IMR-90 (cell line): ENCODE results near the gene ZSCAN5B. TPM values are rescaled to one million over a fixed set of nuclear protein-coding genes. Genes with fewer than 3 reads are reported as not detected.

Experiments used
- ATAC-seq: fragments of 200-7000 bp; cut with Tn5 transposase; 2 replicates; pipeline ENCODE4 v1.9.1; 2020; ENCODE audit warnings: low read depth, mild to moderate bottlenecking, moderate library complexity
- BruUV-seq: library from RNA; stranded (reverse); fragments of 400-500 nt; replicated peaks from 2 replicates; lab custom pipeline; 2021; lab: Mats Ljungman, UMichigan
- CTCF ChIA-PET: fragments of 300-600 bp; formaldehyde crosslinking; extraction: SDS; loops from one replicate; lab custom pipeline; 2021; ENCODE audit warnings: antibody characterized with exemption; lab: Yijun Ruan, JAX
- POLR2A ChIA-PET: fragments of 300-600 bp; sonication (Branson Sonifier 250); formaldehyde crosslinking; loops from one replicate; lab custom pipeline; 2022; ENCODE audit warnings: antibody characterized with exemption; ENCODE audit not compliant: unreplicated experiment; lab: Charles Lee
- DNase-seq: peaks from one replicate; pipeline ENCODE4 v3.0.0; 2013
- H2AFZ ChIP-seq: replicated peaks from 2 replicates; pipeline ENCODE3; 2013; ENCODE audit warnings: low read length, mild to moderate bottlenecking; ENCODE audit not compliant: poor library complexity
- H2AK5ac ChIP-seq: 2 replicates; pipeline ENCODE4 v1.6.1; 2013; ENCODE audit warnings: low read depth, low read length, inconsistent platforms
- H2AK9ac ChIP-seq: replicated peaks from 2 replicates; pipeline ENCODE3; 2013; ENCODE audit warnings: mild to moderate bottlenecking, low read depth, low read length, moderate library complexity; ENCODE audit not compliant: poor library complexity
- H2BK120ac ChIP-seq: 2 replicates; pipeline ENCODE4 v1.6.1; 2013; ENCODE audit warnings: low read depth, low read length, inconsistent platforms
- H2BK15ac ChIP-seq: 3 replicates; pipeline ENCODE4 v1.6.1; 2013; ENCODE audit warnings: low read depth, low read length, inconsistent platforms
- H2BK20ac ChIP-seq: 2 replicates; pipeline ENCODE4 v1.6.1; 2013; ENCODE audit warnings: low read depth, mild to moderate bottlenecking, inconsistent platforms, low read length, moderate library complexity
- H2BK5ac ChIP-seq: 2 replicates; pipeline ENCODE4 v1.6.1; 2013; ENCODE audit warnings: mild to moderate bottlenecking, low read depth, low read length, inconsistent platforms; ENCODE audit not compliant: poor library complexity, severe bottlenecking
- H3K14ac ChIP-seq: replicated peaks from 2 replicates; pipeline ENCODE4 v1.6.1; 2013; ENCODE audit warnings: low read depth, low read length, inconsistent platforms
- H3K18ac ChIP-seq: 2 replicates; pipeline ENCODE4 v1.6.1; 2013; ENCODE audit warnings: low read depth, low read length, control low read depth
- H3K23ac ChIP-seq: 2 replicates; pipeline ENCODE4 v1.6.1; 2013; ENCODE audit warnings: low read depth, low read length, inconsistent platforms
- H3K27ac ChIP-seq: 2 replicates; pipeline ENCODE4 v1.5.1; 2013; ENCODE audit warnings: mild to moderate bottlenecking, control low read depth, low read length; ENCODE audit not compliant: insufficient read depth
- H3K27me3 ChIP-seq: 2 replicates; pipeline ENCODE4 v1.6.1; 2013; ENCODE audit warnings: low read length; ENCODE audit not compliant: control insufficient read depth, insufficient read depth
- H3K36me3 ChIP-seq: 2 replicates; pipeline ENCODE4 v1.6.1; 2013; ENCODE audit warnings: low read length, mixed read lengths; ENCODE audit not compliant: control insufficient read depth, insufficient read depth
- H3K4ac ChIP-seq: 2 replicates; pipeline ENCODE4 v1.6.1; 2013; ENCODE audit warnings: low read depth, low read length, inconsistent platforms
- H3K4me1 ChIP-seq: 2 replicates; pipeline ENCODE4 v1.6.1; 2013; ENCODE audit warnings: low read length, mixed read lengths; ENCODE audit not compliant: control insufficient read depth, insufficient read depth
- H3K4me2 ChIP-seq: 2 replicates; pipeline ENCODE4 v1.6.1; 2013; ENCODE audit warnings: low read depth, mild to moderate bottlenecking, control low read depth, low read length, moderate library complexity
- H3K4me3 ChIP-seq: 2 replicates; pipeline ENCODE4 v1.5.1; 2013; ENCODE audit warnings: low read depth, mild to moderate bottlenecking, control low read depth, low read length, moderate library complexity; ENCODE audit not compliant: insufficient read depth
- H3K56ac ChIP-seq: 2 replicates; pipeline ENCODE4 v1.6.1; 2013; ENCODE audit warnings: low read length, inconsistent platforms; ENCODE audit not compliant: insufficient read depth; ENCODE audit errors: extremely low read depth
- H3K79me1 ChIP-seq, 2 experiments: 2 replicates each; pipeline ENCODE4 v1.6.1; 2013; ENCODE audit warnings: low read length in 2 of 2, inconsistent platforms in 1 of 2, low read depth in 1 of 2
- H3K9ac ChIP-seq: 2 replicates; pipeline ENCODE4 v1.6.1; 2013; ENCODE audit warnings: low read depth, low read length, control low read depth
- H3K9me1 ChIP-seq: 2 replicates; pipeline ENCODE4 v1.6.1; 2013; ENCODE audit warnings: low read length, inconsistent platforms; ENCODE audit not compliant: insufficient read depth
- H3K9me3 ChIP-seq: 2 replicates; pipeline ENCODE4 v1.6.1; 2013; ENCODE audit warnings: low read length; ENCODE audit not compliant: control insufficient read depth, insufficient read depth
- H4K20me1 ChIP-seq: 2 replicates; pipeline ENCODE4 v1.6.1; 2013; ENCODE audit warnings: low read length, inconsistent platforms; ENCODE audit not compliant: insufficient read depth
- H4K5ac ChIP-seq: 2 replicates; pipeline ENCODE4 v1.6.1; 2013; ENCODE audit warnings: mild to moderate bottlenecking, low read depth, low read length, control low read depth
- H4K8ac ChIP-seq, 2 experiments: 2 replicates each; pipeline ENCODE4 v1.6.1; 2013; ENCODE audit warnings: low read depth in 2 of 2, low read length in 2 of 2, control low read depth in 1 of 2, inconsistent platforms in 1 of 2
- H4K91ac ChIP-seq: 2 replicates; pipeline ENCODE4 v1.6.1; 2013; ENCODE audit warnings: low read depth, low read length, inconsistent platforms; ENCODE audit not compliant: insufficient read depth
- BHLHE40 ChIP-seq: fragments of 150-350 bp; IDR thresholded peaks from 2 replicates; pipeline ENCODE4 v1.6.1; 2016; ENCODE audit warnings: mild to moderate bottlenecking, low read depth, low read length
- CEBPB ChIP-seq: IDR thresholded peaks from 2 replicates; pipeline ENCODE4 v1.6.1; 2012; ENCODE audit warnings: low read depth, low read length, improper control_type of control experiment
- CHD1 ChIP-seq: IDR thresholded peaks from 2 replicates; pipeline ENCODE4 v1.6.1; 2012; ENCODE audit warnings: low read depth, low read length, improper control_type of control experiment
- FOS ChIP-seq: fragments of 150-350 bp; IDR thresholded peaks from 2 replicates; pipeline ENCODE4 v1.6.1; 2016; ENCODE audit warnings: low read depth, low read length
- MAFK ChIP-seq: IDR thresholded peaks from 2 replicates; pipeline ENCODE4 v1.6.1; 2012; ENCODE audit warnings: low read depth, low read length, improper control_type of control experiment
- MAZ ChIP-seq: IDR thresholded peaks from 2 replicates; pipeline ENCODE4 v1.6.1; 2012; ENCODE audit warnings: low read depth, mild to moderate bottlenecking, low read length, improper control_type of control experiment, moderate library complexity, borderline replicate concordance
- MXI1 ChIP-seq: IDR thresholded peaks from 2 replicates; pipeline ENCODE4 v1.6.1; 2012; ENCODE audit warnings: low read depth, mild to moderate bottlenecking, low read length, moderate library complexity, borderline replicate concordance
- NFE2L2 ChIP-seq: fragments of 150-350 bp; IDR thresholded peaks from 2 replicates; pipeline ENCODE4 v1.6.1; 2016; ENCODE audit warnings: low read depth, mild to moderate bottlenecking, low read length
- POLR2A ChIP-seq: IDR thresholded peaks from 2 replicates; pipeline ENCODE4 v1.6.1; 2012; ENCODE audit warnings: mild to moderate bottlenecking, low read depth, low read length
- RAD21 ChIP-seq: IDR thresholded peaks from 2 replicates; pipeline ENCODE4 v1.6.1; 2012; ENCODE audit warnings: low read length, improper control_type of control experiment
- RCOR1 ChIP-seq: IDR thresholded peaks from 2 replicates; pipeline ENCODE4 v1.6.1; 2012; ENCODE audit warnings: mild to moderate bottlenecking, low read length, improper control_type of control experiment; ENCODE audit not compliant: insufficient replicate concordance
- RFX5 ChIP-seq: IDR thresholded peaks from 2 replicates; pipeline ENCODE4 v1.8.0; 2012; ENCODE audit warnings: low read depth, mild to moderate bottlenecking, low read length, moderate library complexity
- SMC3 ChIP-seq: fragments of 150-350 bp; IDR thresholded peaks from 2 replicates; pipeline ENCODE4 v1.6.1; 2016; ENCODE audit warnings: low read depth, mild to moderate bottlenecking, antibody characterized with exemption, low read length, moderate library complexity
- WGBS, 2 experiments: methylation state at CpG; one replicate each; pipeline versions ENCODE4 v1.1.5 to v1.1.7; 2013; ENCODE audit warnings: missing lambda C conversion rate in 2 of 2; ENCODE audit not compliant: insufficient read length in 1 of 2; ENCODE audit errors: extremely low coverage in 2 of 2; 5-methylcytosine and 5-hydroxymethylcytosine counted together
- dilution Hi-C: fragments of 300-500 bp; cut with HindIII; formaldehyde crosslinking; loops from one replicate; pipeline ENCODE4 v1.14.3; 2018; ENCODE audit warnings: low sequenced_read_pairs; ENCODE audit not compliant: unreplicated experiment
- in situ Hi-C: fragments of 300-500 bp; cut with MboI; formaldehyde crosslinking; loops from 3 replicates; pipeline ENCODE4 v1.14.3; 2019; ENCODE audit warnings: low sequenced_read_pairs, inconsistent platforms, mixed read lengths
- intact Hi-C: fragments of 100-400 bp; cut with micrococcal nuclease; formaldehyde crosslinking; loops from 2 replicates; pipeline ENCODE4 v1.10.0; 2022
- polyA plus RNA-seq, 3 experiments: library from polyadenylated mRNA; depleted of rRNA; stranded (reverse); fragments of >200 nt; gene quantifications; 2 replicates each; pipeline ENCODE4 v1.2.3, GENCODE V29; 2012; ENCODE audit warnings: low replicate concordance in 1 of 3
- total RNA-seq: library from RNA; depleted of rRNA; stranded (reverse); fragments of >200 nt; gene quantifications from 2 replicates; pipeline ENCODE4 v1.2.3, GENCODE V29; 2012
- TF ChIP-seq, protein P1 (sequence below): fragments of 150-350 bp; IDR thresholded peaks from 2 replicates; pipeline ENCODE4 v1.6.1; 2017; ENCODE audit warnings: mild to moderate bottlenecking, antibody characterized with exemption, low read length, low read depth
- TF ChIP-seq, protein P2 (sequence below): fragments of 150-350 bp; IDR thresholded peaks from 2 replicates; pipeline ENCODE4 v1.6.1; 2016; ENCODE audit warnings: low read depth, mild to moderate bottlenecking, low read length, moderate library complexity, borderline replicate concordance

The ZSCAN5B gene
- total and polyA plus RNA-seq, 2 of the 4 experiments (the other 2 are of a cell fraction) = not detected

DNA sequence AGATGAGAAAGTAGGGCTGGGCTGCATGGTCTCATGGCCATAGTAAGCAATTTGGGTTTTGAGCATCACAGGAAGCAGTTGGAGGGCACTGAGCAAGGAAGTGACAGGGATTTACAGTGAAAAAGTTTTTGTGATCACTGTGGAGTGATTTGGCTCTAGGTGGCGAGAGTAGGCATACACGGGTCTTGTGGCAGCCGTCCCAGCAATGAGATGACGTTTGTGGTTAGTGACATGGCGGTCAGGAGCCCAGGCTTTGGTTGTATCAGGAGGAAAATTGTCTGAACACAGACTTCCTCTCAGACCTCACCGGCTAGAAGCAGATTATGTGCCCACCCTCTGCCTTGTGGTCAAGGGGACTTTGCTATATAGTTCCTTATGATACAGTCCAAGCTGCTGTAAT lies 53.2 kb downstream of the ZSCAN5B start:
- in situ Hi-C loops (loop anchor here (25.0 kb wide), 2 partner anchors 457 to 1682 kb away; partner anchors contain the start of genes CDC42EP5, EPN1 and LENG9), intact Hi-C loops (no loop called here), dilution Hi-C loops (no loop called here)
- H2BK5ac ChIP-seq = no peak overlapping the region
- ATAC-seq (no peak), DNase-seq (no peak)
- H3K9ac ChIP-seq = no peak overlapping the region
- H3K23ac ChIP-seq = no peak overlapping the region
- peaks cover 22% of the 10 kb centered on the region for H3K9me1 ChIP-seq
- BruUV-seq = no TSS peak
- H3K4me3 ChIP-seq = no peak overlapping the region
- H2BK20ac ChIP-seq = no peak overlapping the region
- H4K20me1 ChIP-seq = peaks cover 4% of the 10 kb centered on the region; the same call in 1 of the 2 replicates
- H3K4me1 ChIP-seq = no peaks in the 10 kb centered on the region; the same call in 1 of the 2 replicates
- H2AFZ ChIP-seq = no peak overlapping the region
- H3K9me3 ChIP-seq = no peaks in the 10 kb centered on the region
- H3K79me1 ChIP-seq = peaks cover 18 to 40% of the 10 kb centered on the region in 2 experiments
- TF ChIP-seq POLR2A (no peak), MAZ (no peak), BHLHE40 (no peak), MAFK (no peak), RCOR1 (no peak), FOS (no peak), RAD21 (no peak), NFE2L2 (no peak), CHD1 (no peak), MXI1 (no peak), SMC3 (no peak), RFX5 (no peak), CEBPB (no peak)
- TF ChIP-seq, protein P1, sequence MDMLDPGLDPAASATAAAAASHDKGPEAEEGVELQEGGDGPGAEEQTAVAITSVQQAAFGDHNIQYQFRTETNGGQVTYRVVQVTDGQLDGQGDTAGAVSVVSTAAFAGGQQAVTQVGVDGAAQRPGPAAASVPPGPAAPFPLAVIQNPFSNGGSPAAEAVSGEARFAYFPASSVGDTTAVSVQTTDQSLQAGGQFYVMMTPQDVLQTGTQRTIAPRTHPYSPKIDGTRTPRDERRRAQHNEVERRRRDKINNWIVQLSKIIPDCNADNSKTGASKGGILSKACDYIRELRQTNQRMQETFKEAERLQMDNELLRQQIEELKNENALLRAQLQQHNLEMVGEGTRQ = no peak
- TF ChIP-seq, protein P2, sequence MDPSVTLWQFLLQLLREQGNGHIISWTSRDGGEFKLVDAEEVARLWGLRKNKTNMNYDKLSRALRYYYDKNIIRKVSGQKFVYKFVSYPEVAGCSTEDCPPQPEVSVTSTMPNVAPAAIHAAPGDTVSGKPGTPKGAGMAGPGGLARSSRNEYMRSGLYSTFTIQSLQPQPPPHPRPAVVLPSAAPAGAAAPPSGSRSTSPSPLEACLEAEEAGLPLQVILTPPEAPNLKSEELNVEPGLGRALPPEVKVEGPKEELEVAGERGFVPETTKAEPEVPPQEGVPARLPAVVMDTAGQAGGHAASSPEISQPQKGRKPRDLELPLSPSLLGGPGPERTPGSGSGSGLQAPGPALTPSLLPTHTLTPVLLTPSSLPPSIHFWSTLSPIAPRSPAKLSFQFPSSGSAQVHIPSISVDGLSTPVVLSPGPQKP = no peak
- H2AK9ac ChIP-seq = no peak overlapping the region
- H3K56ac ChIP-seq = no peak overlapping the region
- no peak overlapping the region for H4K5ac ChIP-seq
- POLR2A ChIA-PET = no interaction called here
- no peak overlapping the region for H4K8ac ChIP-seq
- H3K27me3 ChIP-seq = no peaks in the 10 kb centered on the region
- H3K4ac ChIP-seq = no peak overlapping the region
- H3K36me3 ChIP-seq = peaks cover 27% of the 10 kb centered on the region
- no peak overlapping the region for H3K27ac ChIP-seq
- no peak overlapping the region for H3K4me2 ChIP-seq
- no peak overlapping the region for H3K18ac ChIP-seq
- CTCF ChIA-PET = no interaction called here
- H4K91ac ChIP-seq = no peak overlapping the region
- H2BK15ac ChIP-seq = no peak overlapping the region
- WGBS, 2 experiments = no CpG with 5 or more reads among the region's 6 CpGs
- H2AK5ac ChIP-seq = no peak overlapping the region
- H2BK120ac ChIP-seq = no peak overlapping the region
- no peak overlapping the region for H3K14ac ChIP-seq
